A673 (cell line): Measurements from ENCODE around the gene NAPB. TPM values are rescaled to one million over a fixed set of nuclear protein-coding genes. Genes with fewer than 3 reads are reported as not detected.

Experiments used
- BruUV-seq: library from RNA; stranded (reverse); fragments of 400-500 nt; replicated peaks from 2 replicates; lab custom pipeline; 2021; lab: Mats Ljungman, UMichigan
- CTCF ChIA-PET: fragments of 300-600 bp; sonication (Branson Sonifier 250); formaldehyde crosslinking; loops from one replicate; lab custom pipeline; 2022; ENCODE audit warnings: antibody characterized with exemption; lab: Charles Lee
- POLR2A ChIA-PET: fragments of 300-600 bp; sonication (Branson Sonifier 250); formaldehyde crosslinking; loops from one replicate; lab custom pipeline; 2022; ENCODE audit warnings: antibody characterized with exemption; ENCODE audit not compliant: low non-redundant PET; lab: Charles Lee
- DNase-seq: peaks from one replicate; pipeline ENCODE4 v3.0.0-alpha.2; 2015; ENCODE audit warnings: low spot score
- H3K27ac ChIP-seq: fragments of 200-600 bp; sonication (generic); 2 replicates; pipeline ENCODE4 v1.5.1; 2016; ENCODE audit warnings: mixed run types, low read depth, mild to moderate bottlenecking, mixed read lengths, antibody characterized with exemption, low read length; ENCODE audit not compliant: poor library complexity, severe bottlenecking
- H3K27me3 ChIP-seq: fragments of 200-600 bp; sonication (generic); replicated peaks from 2 replicates; pipeline ENCODE4 v1.6.1; 2017; ENCODE audit warnings: mixed run types, low read depth, mild to moderate bottlenecking, mixed read lengths, antibody characterized with exemption, low read length; ENCODE audit not compliant: insufficient read depth, poor library complexity
- H3K36me3 ChIP-seq: fragments of 200-600 bp; sonication (generic); 2 replicates; pipeline ENCODE4 v1.6.1; 2016; ENCODE audit warnings: mixed run types, mild to moderate bottlenecking, mixed read lengths, antibody characterized with exemption, low read length; ENCODE audit not compliant: insufficient read depth, poor library complexity, severe bottlenecking
- H3K4me1 ChIP-seq: fragments of 200-600 bp; sonication (generic); 2 replicates; pipeline ENCODE4 v1.6.1; 2017; ENCODE audit warnings: mixed run types, mild to moderate bottlenecking, mixed read lengths, antibody characterized with exemption, low read length; ENCODE audit not compliant: insufficient read depth, poor library complexity, severe bottlenecking
- H3K4me3 ChIP-seq: fragments of 200-600 bp; sonication (generic); 2 replicates; pipeline ENCODE4 v1.5.1; 2016; ENCODE audit warnings: low read depth, mixed run types, mild to moderate bottlenecking, mixed read lengths, low read length; ENCODE audit not compliant: poor library complexity, severe bottlenecking
- H3K9me3 ChIP-seq: fragments of 200-600 bp; sonication (generic); 2 replicates; pipeline ENCODE4 v1.6.1; 2016; ENCODE audit warnings: mixed run types, low read depth, mild to moderate bottlenecking, mixed read lengths, antibody characterized with exemption, low read length; ENCODE audit not compliant: poor library complexity, severe bottlenecking
- EZH2 ChIP-seq: fragments of 200-600 bp; sonication (generic); IDR thresholded peaks from 2 replicates; pipeline ENCODE4 v1.6.1; 2017; ENCODE audit warnings: borderline replicate concordance, low read depth, mild to moderate bottlenecking, mixed read lengths, antibody characterized with exemption, low read length; ENCODE audit not compliant: poor library complexity, severe bottlenecking
- intact Hi-C: fragments of 100-400 bp; cut with micrococcal nuclease; formaldehyde crosslinking; loops from one replicate; pipeline ENCODE4 v1.10.0; 2022; ENCODE audit not compliant: unreplicated experiment
- total RNA-seq: library from RNA; stranded (reverse); gene quantifications from 2 replicates; pipeline ENCODE4 v1.2.3, GENCODE V29; 2021
- TF ChIP-seq, protein P1 (sequence below): fragments of 300-800, 200-600 bp; sonication (generic); conservative IDR thresholded peaks from 2 replicates; pipeline ENCODE4 v1.5.1; 2017; ENCODE audit warnings: low read depth, mild to moderate bottlenecking, antibody characterized with exemption, low read length, moderate library complexity, mixed read lengths

Gene NAPB
- total RNA-seq, 1 experiment from 2014 or later, result 11.6 TPM

DNA sequence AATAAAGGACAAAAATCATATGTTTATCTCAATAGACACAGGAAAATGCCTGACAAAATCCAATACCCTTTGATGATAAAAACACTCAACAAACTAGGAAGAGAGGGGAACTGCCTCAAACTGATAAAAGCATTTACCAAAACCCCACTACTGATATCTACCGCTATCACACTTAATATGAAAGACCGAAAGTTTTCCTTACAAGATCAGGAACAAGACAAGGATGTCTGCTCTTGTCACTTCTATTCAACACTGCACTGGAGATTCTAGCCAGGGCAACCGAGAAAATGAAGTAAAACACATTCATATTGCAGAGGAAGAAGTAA is 34.2 kb downstream of the NAPB start:
- Histone ChIP-seq H3K4me1 (no peaks in the 10 kb centered on the region), H3K27ac (no peak overlapping the region), H3K36me3 (peaks cover 27% of the 10 kb centered on the region), H3K9me3 (no peaks in the 10 kb centered on the region), H3K4me3 (no peak overlapping the region), H3K27me3 (no peaks in the 10 kb centered on the region)
- DNase-seq, result no peak
- CTCF ChIA-PET, result no interaction called here
- intact Hi-C loops, result no loop called here
- POLR2A ChIA-PET, result no interaction called here
- no TSS peak for BruUV-seq
- TF ChIP-seq, protein P1, sequence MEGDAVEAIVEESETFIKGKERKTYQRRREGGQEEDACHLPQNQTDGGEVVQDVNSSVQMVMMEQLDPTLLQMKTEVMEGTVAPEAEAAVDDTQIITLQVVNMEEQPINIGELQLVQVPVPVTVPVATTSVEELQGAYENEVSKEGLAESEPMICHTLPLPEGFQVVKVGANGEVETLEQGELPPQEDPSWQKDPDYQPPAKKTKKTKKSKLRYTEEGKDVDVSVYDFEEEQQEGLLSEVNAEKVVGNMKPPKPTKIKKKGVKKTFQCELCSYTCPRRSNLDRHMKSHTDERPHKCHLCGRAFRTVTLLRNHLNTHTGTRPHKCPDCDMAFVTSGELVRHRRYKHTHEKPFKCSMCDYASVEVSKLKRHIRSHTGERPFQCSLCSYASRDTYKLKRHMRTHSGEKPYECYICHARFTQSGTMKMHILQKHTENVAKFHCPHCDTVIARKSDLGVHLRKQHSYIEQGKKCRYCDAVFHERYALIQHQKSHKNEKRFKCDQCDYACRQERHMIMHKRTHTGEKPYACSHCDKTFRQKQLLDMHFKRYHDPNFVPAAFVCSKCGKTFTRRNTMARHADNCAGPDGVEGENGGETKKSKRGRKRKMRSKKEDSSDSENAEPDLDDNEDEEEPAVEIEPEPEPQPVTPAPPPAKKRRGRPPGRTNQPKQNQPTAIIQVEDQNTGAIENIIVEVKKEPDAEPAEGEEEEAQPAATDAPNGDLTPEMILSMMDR, result no peak
- no peak for TF ChIP-seq EZH2

DNA sequence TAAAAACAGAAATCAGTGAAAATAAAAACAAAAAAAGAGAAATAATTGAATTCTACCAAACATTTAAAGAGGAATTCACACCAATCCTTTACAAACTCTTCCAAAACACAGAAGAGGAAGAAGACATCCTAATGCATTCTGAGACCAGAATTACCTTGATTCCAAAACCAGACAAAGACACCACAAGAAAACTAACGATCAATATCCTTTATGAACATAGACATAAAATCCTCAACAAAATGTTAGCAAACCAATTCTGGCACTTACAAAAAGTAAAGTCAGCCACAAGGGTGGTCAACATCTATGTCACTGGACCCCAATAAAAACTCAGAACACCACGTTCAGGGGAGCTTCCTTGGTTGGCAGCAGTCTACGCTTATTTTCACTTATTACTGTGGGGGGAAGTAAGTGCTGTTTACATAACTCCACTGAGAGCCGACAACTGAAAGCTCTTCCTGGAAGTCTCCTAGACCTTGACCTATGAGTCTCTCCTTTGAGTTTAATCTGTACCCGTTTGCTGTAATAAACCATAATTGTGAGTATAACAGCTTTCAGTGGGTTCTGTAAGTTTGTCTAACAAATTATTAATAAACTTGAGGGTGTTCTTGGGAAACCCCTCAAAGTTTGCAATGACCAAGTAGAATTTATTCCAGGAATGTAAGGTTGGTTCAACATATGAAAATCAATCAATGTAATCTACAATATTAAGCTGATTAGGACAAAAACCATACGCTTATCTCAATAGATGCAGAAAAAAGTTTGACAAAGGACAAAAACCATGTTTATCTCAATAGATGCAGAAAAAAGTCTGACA is 34.8 kb downstream of the NAPB start:
- H3K36me3 ChIP-seq, result peaks cover 27% of the 10 kb centered on the region
- DNase-seq, result no peak
- no peaks in the 10 kb centered on the region for H3K4me1 ChIP-seq
- H3K9me3 ChIP-seq, result no peaks in the 10 kb centered on the region
- no peak for TF ChIP-seq EZH2
- TF ChIP-seq, protein P1, result no peak
- no peak overlapping the region for H3K27ac ChIP-seq
- POLR2A ChIA-PET, result no interaction called here
- intact Hi-C loops, result no loop called here
- BruUV-seq, result no TSS peak
- no peaks in the 10 kb centered on the region for H3K27me3 ChIP-seq
- no peak overlapping the region for H3K4me3 ChIP-seq
- CTCF ChIA-PET, result no interaction called here

DNA sequence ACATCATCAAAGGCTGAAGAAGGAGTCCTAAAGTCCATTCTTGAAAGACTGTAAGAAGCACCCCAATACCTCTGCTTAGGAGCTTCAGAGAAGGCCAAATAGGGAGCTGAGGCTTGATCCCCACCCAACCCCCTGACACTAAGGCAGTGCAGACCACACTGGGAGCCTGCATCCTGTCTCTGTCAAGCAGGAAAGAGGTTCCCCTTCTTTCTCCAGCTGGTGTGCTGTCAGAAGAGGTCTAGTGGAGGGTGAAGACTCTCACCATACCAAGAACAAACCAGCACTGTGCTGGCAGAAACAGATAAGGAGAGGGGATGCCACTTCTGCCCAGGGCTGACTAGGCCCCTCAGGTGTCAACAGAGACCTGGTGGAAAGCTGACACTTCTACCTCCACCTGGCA is 39.4 kb downstream of the NAPB start:
- Histone ChIP-seq H3K27me3 (no peaks in the 10 kb centered on the region), H3K9me3 (no peaks in the 10 kb centered on the region), H3K36me3 (peaks cover 29% of the 10 kb centered on the region), H3K4me1 (no peaks in the 10 kb centered on the region), H3K4me3 (no peak overlapping the region), H3K27ac (no peak overlapping the region)
- BruUV-seq, result no TSS peak
- POLR2A ChIA-PET, result no interaction called here
- no peak for TF ChIP-seq EZH2
- TF ChIP-seq, protein P1, result no peak
- CTCF ChIA-PET, result no interaction called here
- DNase-seq, result no peak
- intact Hi-C loops, result no loop called here
